ENCODE measurements around the gene PXK.

PXK gene

DNA sequence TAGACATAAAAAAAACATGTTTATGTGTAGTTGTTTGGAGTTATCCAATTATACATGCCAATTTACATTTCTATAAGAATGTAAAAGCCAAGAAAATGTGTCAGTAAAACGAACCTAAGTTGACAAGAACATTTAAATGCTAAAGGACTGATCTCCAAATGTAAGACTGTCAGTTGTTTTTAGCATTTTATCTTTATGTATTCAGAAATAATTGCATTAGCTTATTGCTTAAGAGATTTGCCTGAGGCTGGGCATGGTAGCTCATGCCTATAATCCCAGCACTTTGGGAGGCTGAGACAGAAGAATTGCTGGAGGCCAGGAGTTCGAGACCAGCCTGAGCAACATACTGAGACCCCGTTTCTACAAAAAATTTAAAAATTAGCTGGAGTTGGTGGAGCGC, 26.9 kb downstream of the PXK start:
- Histone ChIP-seq H3K27ac (ENCODE audit: extremely low read depth, low read depth, low read length) (no peak overlapping the region), H3K4me3 (ENCODE audit: low read depth, low read length) (no peak overlapping the region), H3K36me3 (ENCODE audit: control insufficient read depth in 2 of 2, insufficient read depth in 1 of 2, low read length in 2 of 2) (no peaks in the 10 kb centered on the region), H3K9me3 (ENCODE audit: control insufficient read depth, insufficient read depth, low read depth, low read length) (no peaks in the 10 kb centered on the region), H3K4me1 (ENCODE audit: control insufficient read depth, insufficient read depth, low read length) (no peaks in the 10 kb centered on the region)
- ChIA-PET CTCF (no interaction called here), POLR2A (no interaction called here)
- TF ChIP-seq KLF16 (tag by site-specific recombination; IDR thresholded peaks at IDR 0.05) (no peak), REPIN1 (tag by site-specific recombination; IDR thresholded peaks at IDR 0.05; ENCODE audit: low read depth) (no peak), SETDB1 (IDR thresholded peaks at IDR 0.05; ENCODE audit: insufficient read length, low read length) (no peak), HOXC10 (CRISPR knock-in tag; IDR thresholded peaks at IDR 0.05) (no peak), ZNF747 (tag by site-specific recombination; IDR thresholded peaks at IDR 0.05) (no peak), ZNF837 (tag by site-specific recombination; IDR thresholded peaks at IDR 0.05) (no peak), ZNF629 (tag by site-specific recombination; IDR thresholded peaks at IDR 0.05) (no peak), PRDM1 (tag by site-specific recombination; IDR thresholded peaks at IDR 0.05) (no peak), ZNF658 (tag by site-specific recombination; IDR thresholded peaks at IDR 0.05) (no peak), ZNF549 (tag by site-specific recombination; IDR thresholded peaks at IDR 0.05) (no peak)
- TF ChIP-seq, protein P1, sequence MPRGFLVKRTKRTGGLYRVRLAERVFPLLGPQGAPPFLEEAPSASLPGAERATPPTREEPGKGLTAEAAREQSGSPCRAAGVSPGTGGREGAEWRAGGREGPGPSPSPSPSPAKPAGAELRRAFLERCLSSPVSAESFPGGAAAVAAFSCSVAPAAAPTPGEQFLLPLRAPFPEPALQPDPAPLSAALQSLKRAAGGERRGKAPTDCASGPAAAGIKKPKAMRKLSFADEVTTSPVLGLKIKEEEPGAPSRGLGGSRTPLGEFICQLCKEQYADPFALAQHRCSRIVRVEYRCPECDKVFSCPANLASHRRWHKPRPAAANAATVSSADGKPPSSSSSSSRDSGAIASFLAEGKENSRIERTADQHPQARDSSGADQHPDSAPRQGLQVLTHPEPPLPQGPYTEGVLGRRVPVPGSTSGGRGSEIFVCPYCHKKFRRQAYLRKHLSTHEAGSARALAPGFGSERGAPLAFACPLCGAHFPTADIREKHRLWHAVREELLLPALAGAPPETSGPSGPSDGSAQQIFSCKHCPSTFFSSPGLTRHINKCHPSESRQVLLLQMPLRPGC (tag by site-specific recombination; IDR thresholded peaks at IDR 0.05) = no peak
- TF ChIP-seq, protein P2, sequence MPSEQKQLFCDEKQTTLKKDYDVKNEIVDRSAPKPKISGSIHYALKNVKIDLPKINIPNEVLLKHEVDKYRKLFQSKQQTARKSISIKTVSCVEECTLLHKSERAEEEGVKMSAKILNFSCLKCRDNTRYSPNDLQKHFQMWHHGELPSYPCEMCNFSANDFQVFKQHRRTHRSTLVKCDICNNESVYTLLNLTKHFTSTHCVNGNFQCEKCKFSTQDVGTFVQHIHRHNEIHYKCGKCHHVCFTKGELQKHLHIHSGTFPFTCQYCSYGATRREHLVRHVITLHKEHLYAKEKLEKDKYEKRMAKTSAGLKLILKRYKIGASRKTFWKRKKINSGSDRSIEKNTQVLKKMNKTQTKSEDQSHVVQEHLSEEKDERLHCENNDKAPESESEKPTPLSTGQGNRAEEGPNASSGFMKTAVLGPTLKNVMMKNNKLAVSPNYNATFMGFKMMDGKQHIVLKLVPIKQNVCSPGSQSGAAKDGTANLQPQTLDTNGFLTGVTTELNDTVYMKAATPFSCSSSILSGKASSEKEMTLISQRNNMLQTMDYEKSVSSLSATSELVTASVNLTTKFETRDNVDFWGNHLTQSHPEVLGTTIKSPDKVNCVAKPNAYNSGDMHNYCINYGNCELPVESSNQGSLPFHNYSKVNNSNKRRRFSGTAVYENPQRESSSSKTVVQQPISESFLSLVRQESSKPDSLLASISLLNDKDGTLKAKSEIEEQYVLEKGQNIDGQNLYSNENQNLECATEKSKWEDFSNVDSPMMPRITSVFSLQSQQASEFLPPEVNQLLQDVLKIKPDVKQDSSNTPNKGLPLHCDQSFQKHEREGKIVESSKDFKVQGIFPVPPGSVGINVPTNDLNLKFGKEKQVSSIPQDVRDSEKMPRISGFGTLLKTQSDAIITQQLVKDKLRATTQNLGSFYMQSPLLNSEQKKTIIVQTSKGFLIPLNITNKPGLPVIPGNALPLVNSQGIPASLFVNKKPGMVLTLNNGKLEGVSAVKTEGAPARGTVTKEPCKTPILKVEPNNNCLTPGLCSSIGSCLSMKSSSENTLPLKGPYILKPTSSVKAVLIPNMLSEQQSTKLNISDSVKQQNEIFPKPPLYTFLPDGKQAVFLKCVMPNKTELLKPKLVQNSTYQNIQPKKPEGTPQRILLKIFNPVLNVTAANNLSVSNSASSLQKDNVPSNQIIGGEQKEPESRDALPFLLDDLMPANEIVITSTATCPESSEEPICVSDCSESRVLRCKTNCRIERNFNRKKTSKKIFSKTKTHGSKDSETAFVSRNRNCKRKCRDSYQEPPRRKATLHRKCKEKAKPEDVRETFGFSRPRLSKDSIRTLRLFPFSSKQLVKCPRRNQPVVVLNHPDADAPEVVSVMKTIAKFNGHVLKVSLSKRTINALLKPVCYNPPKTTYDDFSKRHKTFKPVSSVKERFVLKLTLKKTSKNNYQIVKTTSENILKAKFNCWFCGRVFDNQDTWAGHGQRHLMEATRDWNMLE (tag by site-specific recombination; conservative IDR thresholded peaks at IDR 0.05; ENCODE audit: low read depth) = no peak

DNA sequence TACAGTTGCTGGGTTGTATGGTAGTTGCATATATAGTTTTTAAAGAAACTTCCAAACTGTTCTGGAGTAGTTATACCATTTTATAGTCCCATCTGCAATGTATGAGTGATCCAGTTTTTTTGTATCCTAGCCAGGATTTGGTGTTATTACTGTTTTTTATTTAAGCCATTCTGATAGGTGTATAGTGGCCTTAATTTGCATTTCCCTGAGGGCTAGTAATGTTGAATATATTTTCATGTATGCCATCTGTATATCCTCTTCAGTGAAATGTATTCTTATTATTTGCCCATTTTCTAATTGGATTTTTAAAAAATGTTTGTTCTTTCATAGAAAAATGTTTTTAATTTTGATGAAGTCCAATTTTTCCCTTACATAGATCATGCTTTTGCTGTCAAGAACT, 29.2 kb downstream of the PXK start:
- no peak overlapping the region for H3K4me3 ChIP-seq (ENCODE audit: low read depth, low read length)
- no peak overlapping the region for H3K27ac ChIP-seq (ENCODE audit: extremely low read depth, low read depth, low read length)
- TF ChIP-seq YY1 (tag by site-specific recombination; IDR thresholded peaks at IDR 0.05) (no peak), PRDM1 (tag by site-specific recombination; IDR thresholded peaks at IDR 0.05) (no peak), ZNF501 (tag by site-specific recombination; IDR thresholded peaks at IDR 0.05) (no peak), ZNF48 (tag by site-specific recombination; IDR thresholded peaks at IDR 0.05) (no peak)
- CTCF ChIA-PET = no interaction called here
- no peaks in the 10 kb centered on the region for H3K9me3 ChIP-seq (ENCODE audit: control insufficient read depth, insufficient read depth, low read depth, low read length)
- no peaks in the 10 kb centered on the region for H3K36me3 ChIP-seq (ENCODE audit: control insufficient read depth in 2 of 2, insufficient read depth in 1 of 2, low read length in 2 of 2)
- H3K4me1 ChIP-seq (ENCODE audit: control insufficient read depth, insufficient read depth, low read length) = no peaks in the 10 kb centered on the region
- POLR2A ChIA-PET = no interaction called here

DNA sequence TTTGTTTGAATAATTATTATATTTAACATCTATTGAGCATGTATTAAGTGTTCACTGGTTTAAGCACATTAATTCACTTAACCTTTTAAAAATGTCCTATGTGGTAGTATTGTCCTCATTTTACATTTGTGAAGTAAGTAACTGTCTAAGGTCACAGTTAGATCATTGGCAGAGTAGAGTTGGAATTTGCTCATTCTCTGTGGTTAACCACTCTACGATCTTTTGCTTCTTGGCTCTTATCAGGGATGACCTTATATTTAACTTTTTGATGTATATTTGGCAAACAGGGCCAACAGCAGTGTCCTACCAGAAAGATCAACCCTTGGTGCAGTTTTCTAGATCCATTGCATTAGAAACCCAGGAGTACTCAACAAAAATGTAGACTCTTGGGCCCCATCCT, 34.0 kb downstream of the PXK start:
- ChIA-PET CTCF (no interaction called here), POLR2A (no interaction called here)
- Histone ChIP-seq H3K36me3 (ENCODE audit: control insufficient read depth in 2 of 2, insufficient read depth in 1 of 2, low read length in 2 of 2) (peaks cover 0 to 5% of the 10 kb centered on the region in 2 experiments; a peak in 1 of 3 replicates), H3K27ac (ENCODE audit: extremely low read depth, low read depth, low read length) (no peak overlapping the region), H3K4me3 (ENCODE audit: low read depth, low read length) (no peak overlapping the region), H3K9me3 (ENCODE audit: control insufficient read depth, insufficient read depth, low read depth, low read length) (no peaks in the 10 kb centered on the region), H3K4me1 (ENCODE audit: control insufficient read depth, insufficient read depth, low read length) (no peaks in the 10 kb centered on the region)
- TF ChIP-seq YY1 (tag by site-specific recombination; IDR thresholded peaks at IDR 0.05) = no peak
- no peak for TF ChIP-seq ZNF221 (tag by site-specific recombination; IDR thresholded peaks at IDR 0.05; ENCODE audit: borderline replicate concordance)
- TF ChIP-seq ZNF354C (tag by site-specific recombination; IDR thresholded peaks at IDR 0.05; ENCODE audit: borderline replicate concordance, low read depth) = no peak
- no peak for TF ChIP-seq ZNF133 (tag by site-specific recombination; IDR thresholded peaks at IDR 0.05)
- TF ChIP-seq SCRT2 (tag by site-specific recombination; IDR thresholded peaks at IDR 0.05) = no peak
- no peak for TF ChIP-seq ZNF37A (tag by site-specific recombination; IDR thresholded peaks at IDR 0.05)
- TF ChIP-seq ZNF585B (tag by site-specific recombination; IDR thresholded peaks at IDR 0.05) = no peak
- TF ChIP-seq HOXC10 (CRISPR knock-in tag; IDR thresholded peaks at IDR 0.05) = no peak
- TF ChIP-seq, protein P3, sequence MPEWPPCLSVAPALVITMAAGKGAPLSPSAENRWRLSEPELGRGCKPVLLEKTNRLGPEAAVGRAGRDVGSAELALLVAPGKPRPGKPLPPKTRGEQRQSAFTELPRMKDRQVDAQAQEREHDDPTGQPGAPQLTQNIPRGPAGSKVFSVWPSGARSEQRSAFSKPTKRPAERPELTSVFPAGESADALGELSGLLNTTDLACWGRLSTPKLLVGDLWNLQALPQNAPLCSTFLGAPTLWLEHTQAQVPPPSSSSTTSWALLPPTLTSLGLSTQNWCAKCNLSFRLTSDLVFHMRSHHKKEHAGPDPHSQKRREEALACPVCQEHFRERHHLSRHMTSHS (tag by site-specific recombination; IDR thresholded peaks at IDR 0.05) = no peak
- TF ChIP-seq ZNF623 (tag by site-specific recombination; IDR thresholded peaks at IDR 0.05) = no peak
- TF ChIP-seq ZNF626 (tag by site-specific recombination; IDR thresholded peaks at IDR 0.05) = no peak
- TF ChIP-seq ZNF600 (tag by site-specific recombination; IDR thresholded peaks at IDR 0.05) = no peak
- TF ChIP-seq ZEB2 (tag by site-specific recombination; IDR thresholded peaks at IDR 0.05) = no peak
- no peak for TF ChIP-seq SP3 (tag by site-specific recombination; IDR thresholded peaks at IDR 0.05)
- no peak for TF ChIP-seq ZFP69B (tag by site-specific recombination; IDR thresholded peaks at IDR 0.05)

All from HEK293 (cell line).